ENCODE data around the gene LGR6. TPM values are rescaled to one million over a fixed set of nuclear protein-coding genes. Genes with fewer than 3 reads are reported as not detected.

LGR6 gene
- total RNA-seq, 1 experiment from 2014 or later: 1.0 TPM

- no peak overlapping the region for H3K14ac ChIP-seq (ENCODE audit: insufficient read depth, low read length)
- no peak overlapping the region for H3K23ac ChIP-seq (ENCODE audit: insufficient read length, low read depth, low read length)
- Mint-ChIP-seq H3K27me3 (ENCODE audit: low read depth) (peaks cover 3% of the 10 kb centered on the region; the same call in 1 of the 2 replicates), H3K9me3 (no peaks in the 10 kb centered on the region; a peak in 1 of 5 replicates), H3K4me3 (no peak overlapping the region), H3K4me1 (peaks cover 40 to 41% of the 10 kb centered on the region in 2 experiments), H3K27ac (peak overlapping the region; percentile 45 to 95 (median 58); a peak in 3 of 7 replicates), H3K36me3 (ENCODE audit: insufficient read depth in 1 of 3, low read depth in 3 of 3) (no peaks in the 10 kb centered on the region)
- WGBS (ENCODE audit: extremely low coverage, insufficient read length, low lambda C conversion rate): no CpG with 5 or more reads among the region's 7 CpGs
- H2BK12ac ChIP-seq (ENCODE audit: insufficient read length, low read depth, low read length): no peak overlapping the region
- no peak overlapping the region for H3K4ac ChIP-seq (ENCODE audit: low read depth, low read length)
- no peaks in the 10 kb centered on the region for H3K9me3 ChIP-seq (ENCODE audit: control insufficient read depth, low read depth, low read length)
- H3K4me1 ChIP-seq (ENCODE audit: insufficient read depth, low read length): peaks cover 3% of the 10 kb centered on the region; the same call in 1 of the 2 replicates
- peaks cover 3% of the 10 kb centered on the region for H3K23me2 ChIP-seq (ENCODE audit: insufficient read length, low read depth, low read length, poor library complexity, severe bottlenecking)
- DNase-seq: no peak
- H3K9ac ChIP-seq (ENCODE audit: extremely low read depth, insufficient read length, low read length): no peak overlapping the region
- H3K18ac ChIP-seq (ENCODE audit: insufficient read length, low read depth, low read length): no peak overlapping the region
- no peak overlapping the region for H2AK5ac ChIP-seq (ENCODE audit: insufficient read length, low read length)
- no peak overlapping the region for H3K4me2 ChIP-seq (ENCODE audit: insufficient read depth, insufficient read length, low read length)
- H2BK5ac ChIP-seq (ENCODE audit: insufficient read length, low read length): no peak overlapping the region
- TF ChIP-seq CTCF (conservative IDR thresholded peaks at IDR 0.05): no peak
- no peak overlapping the region for H4K91ac ChIP-seq (ENCODE audit: insufficient read length, low read depth, low read length)
- H3K27ac ChIP-seq (ENCODE audit: insufficient read length, low read depth, low read length): no peak overlapping the region
- no peaks in the 10 kb centered on the region for H4K20me1 ChIP-seq (ENCODE audit: control insufficient read depth, insufficient read depth, insufficient read length)
- no peak overlapping the region for H2AFZ ChIP-seq (ENCODE audit: low read length)
- no peaks in the 10 kb centered on the region for H3K79me1 ChIP-seq (ENCODE audit: insufficient read depth, low read depth, low read length, poor library complexity, severe bottlenecking)
- H3K79me2 ChIP-seq (ENCODE audit: insufficient read depth, low read length): no peaks in the 10 kb centered on the region
- H2BK20ac ChIP-seq (ENCODE audit: low read depth, low read length, poor library complexity, severe bottlenecking): no peak overlapping the region
- no peak overlapping the region for H4K8ac ChIP-seq (replicated peaks; ENCODE audit: insufficient read length, low read depth, low read length)
- no peak overlapping the region for H3K56ac ChIP-seq (ENCODE audit: insufficient read length, low read depth, low read length)
- no peaks in the 10 kb centered on the region for H3K27me3 ChIP-seq (ENCODE audit: insufficient read depth, low read length)
- no peak overlapping the region for H3T11ph ChIP-seq (ENCODE audit: low read length)
- H4K5ac ChIP-seq (ENCODE audit: insufficient read length, low read depth, low read length): no peak overlapping the region
- no peak overlapping the region for H2BK15ac ChIP-seq (ENCODE audit: low read depth, low read length)
- no peak overlapping the region for H2BK120ac ChIP-seq (ENCODE audit: low read depth, low read length, poor library complexity, severe bottlenecking)
These were observed 41.5 kb downstream of the LGR6 start for GRCh38 chr1:202235003-202235660.

All from H9 (cell line).